Spinal cord (tissue), 10 donors: ENCODE data around the gene FRK. TPM values are rescaled to one million over a fixed set of nuclear protein-coding genes. Genes with fewer than 3 reads are reported as not detected.

Source experiments
- DNase-seq, 6 donors: peaks; one replicate each; pipeline versions ENCODE4 v3.0.0 to v3.0.0-alpha.2; 2013 to 2015; ENCODE audit warnings: low spot score in 6 of 6, low read depth in 4 of 6
- H3K27ac ChIP-seq: one replicate; pipeline ENCODE4 v1.5.1; 2013; ENCODE audit warnings: low read depth, low read length, control low read depth
- H3K27me3 ChIP-seq: one replicate; pipeline ENCODE4 v1.6.1; 2013; ENCODE audit warnings: low read length; ENCODE audit not compliant: control insufficient read depth, insufficient read depth
- H3K36me3 ChIP-seq: one replicate; pipeline ENCODE4 v1.6.1; 2013; ENCODE audit warnings: low read length; ENCODE audit not compliant: control insufficient read depth, insufficient read depth
- H3K4me1 ChIP-seq: one replicate; pipeline ENCODE4 v1.6.1; 2013; ENCODE audit warnings: low read length; ENCODE audit not compliant: control insufficient read depth, insufficient read depth
- H3K4me3 ChIP-seq: one replicate; pipeline ENCODE4 v1.5.1; 2013; ENCODE audit warnings: low read depth, low read length, control low read depth
- H3K9me3 ChIP-seq: one replicate; pipeline ENCODE4 v1.6.1; 2013; ENCODE audit warnings: low read length; ENCODE audit not compliant: control insufficient read depth, insufficient read depth
- WGBS: methylation state at CpG from one replicate; pipeline ENCODE4 v1.1.5; 2013; ENCODE audit warnings: missing lambda C conversion rate; ENCODE audit not compliant: insufficient coverage; 5-methylcytosine and 5-hydroxymethylcytosine counted together
- polyA plus RNA-seq, 2 donors: library from polyadenylated mRNA; unstranded; fragments of 120-200 nt; gene quantifications; one replicate each; pipeline ENCODE4 v1.2.1, GENCODE V29; 2013; ENCODE audit not compliant: insufficient read length in 2 of 2
- total RNA-seq, 2 donors: library from RNA; depleted of rRNA in 1 of 2; stranded (reverse); fragments of 120-200 nt in 1 of 2; fragments of >200 nt in 1 of 2; gene quantifications; one replicate each; pipeline versions ENCODE4 v1.2.3 to v1.2.4, GENCODE V29; 2013 to 2014
- donor health status: healthy.

The FRK gene
- total and polyA plus RNA-seq, 4 donors = 0.43 to 2.1 (median 1.2) TPM

DNA sequence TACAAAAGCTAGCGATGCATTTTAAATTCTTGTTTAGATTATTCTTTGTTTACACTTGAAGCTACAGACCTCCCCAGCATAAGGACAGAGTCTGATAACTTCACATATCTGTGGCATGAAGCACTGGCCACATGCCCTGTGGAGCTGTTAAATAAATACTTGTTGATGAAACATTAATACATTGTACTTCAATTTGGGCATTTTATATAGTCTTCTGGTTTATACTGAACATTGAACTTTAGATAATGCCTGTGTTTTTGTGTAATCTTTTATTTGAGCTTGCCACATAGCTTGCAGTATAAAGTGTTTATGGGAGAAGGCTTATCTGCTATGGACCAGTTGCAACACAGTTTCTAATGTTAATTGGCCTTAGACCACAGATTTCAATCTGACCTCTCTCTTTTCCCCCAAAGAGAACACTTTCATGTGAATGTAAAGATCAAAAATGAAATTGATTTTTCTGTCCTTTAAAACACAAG lies 48.2 kb downstream of the FRK start:
- Histone ChIP-seq H3K27me3 (no peaks in the 10 kb centered on the region), H3K9me3 (no peaks in the 10 kb centered on the region), H3K27ac (no peak overlapping the region), H3K36me3 (no peaks in the 10 kb centered on the region), H3K4me3 (no peak overlapping the region), H3K4me1 (peaks cover 6% of the 10 kb centered on the region)
- DNase-seq = peak in 1 of 6 donors; percentile 36
- no CpG with 5 or more reads among the region's 1 CpG for WGBS

DNA sequence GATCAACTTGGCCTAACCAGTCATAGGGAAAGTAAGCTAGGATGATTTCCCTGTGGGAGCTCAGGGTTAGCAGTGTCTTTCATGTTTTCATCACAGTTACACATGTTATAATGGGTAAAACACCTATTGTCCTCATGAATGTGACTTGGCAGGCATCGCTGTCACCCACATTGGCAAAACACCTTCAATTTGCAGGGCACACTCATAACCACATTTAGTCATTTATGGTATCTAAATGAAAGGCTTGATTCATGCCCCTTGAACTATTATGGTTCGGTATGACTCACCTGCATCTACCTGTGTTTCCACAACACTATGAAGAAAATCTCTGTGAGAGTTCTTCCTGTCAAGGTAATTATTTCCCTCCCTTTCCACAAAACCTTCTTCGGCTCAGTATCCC lies 49.2 kb downstream of the FRK start:
- H3K4me3 ChIP-seq = no peak overlapping the region
- H3K27ac ChIP-seq = no peak overlapping the region
- DNase-seq = peak in 1 of 6 donors; percentile 3
- H3K36me3 ChIP-seq = no peaks in the 10 kb centered on the region
- WGBS = 100% methylated on average over 1 of the region's 3 CpGs
- no peaks in the 10 kb centered on the region for H3K9me3 ChIP-seq
- no peaks in the 10 kb centered on the region for H3K27me3 ChIP-seq
- peaks cover 6% of the 10 kb centered on the region for H3K4me1 ChIP-seq

- H3K9me3 ChIP-seq = no peaks in the 10 kb centered on the region
- no peak overlapping the region for H3K4me3 ChIP-seq
- 0% methylated on average over 1 of the region's 3 CpGs for WGBS
- no peak overlapping the region for H3K27ac ChIP-seq
- H3K36me3 ChIP-seq = no peaks in the 10 kb centered on the region
- peaks cover 3% of the 10 kb centered on the region for H3K4me1 ChIP-seq
- peak in 5 of 6 donors; percentile 40 to 92 (median 41) for DNase-seq
- no peaks in the 10 kb centered on the region for H3K27me3 ChIP-seq
Measured at GRCh38 chr6:116010790-116011401, 49.8 kb downstream of the FRK start.

GRCh38 chr6:116010386-116010785 lies 50.3 kb downstream of the FRK start:
- Histone ChIP-seq H3K9me3 (no peaks in the 10 kb centered on the region), H3K27me3 (no peaks in the 10 kb centered on the region), H3K4me3 (no peak overlapping the region), H3K27ac (no peak overlapping the region), H3K36me3 (no peaks in the 10 kb centered on the region), H3K4me1 (peaks cover 3% of the 10 kb centered on the region)
- DNase-seq = peak in 1 of 6 donors; percentile 73
- WGBS = 80% methylated on average over 1 of the region's 3 CpGs

DNA sequence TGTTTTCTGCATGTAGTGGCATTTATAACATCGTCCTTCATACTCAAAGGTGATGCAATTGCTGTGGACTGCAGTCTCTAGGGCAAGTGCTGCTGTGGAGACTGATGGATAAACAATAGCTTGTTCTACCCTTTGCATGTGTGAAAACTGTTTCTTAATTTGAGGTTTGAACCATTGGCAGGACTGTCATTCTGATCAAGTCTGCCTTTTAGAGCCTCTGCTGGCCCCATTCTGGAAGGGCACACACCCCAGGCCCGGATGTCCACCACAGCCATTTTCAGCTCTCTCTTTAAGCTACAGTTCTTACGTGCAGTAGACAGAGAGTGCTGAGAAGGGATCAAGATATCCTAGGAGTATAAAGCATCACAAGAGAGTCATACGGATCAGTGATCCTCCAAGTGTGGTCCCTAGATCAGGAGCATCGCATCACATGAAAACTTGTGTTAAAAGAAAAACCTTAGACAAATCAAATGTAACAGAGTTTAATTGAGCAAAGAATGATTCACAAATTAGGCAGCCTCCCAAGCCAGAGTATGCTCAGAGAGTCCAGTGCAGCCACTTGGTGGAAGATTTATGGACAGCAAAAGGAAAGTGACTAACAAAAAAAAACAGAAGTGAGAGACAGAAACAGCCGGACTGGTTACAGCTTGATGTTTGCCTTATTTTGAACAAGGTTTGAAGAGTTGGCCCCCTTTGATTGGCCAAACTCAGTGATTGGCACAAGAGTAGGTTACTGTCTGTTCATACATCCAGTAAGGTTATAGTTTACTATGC lies 52.0 kb downstream of the FRK start:
- no peaks in the 10 kb centered on the region for H3K36me3 ChIP-seq
- H3K4me1 ChIP-seq = peaks cover 3% of the 10 kb centered on the region
- WGBS = 43% methylated on average over 2 of the region's 6 CpGs
- no peak overlapping the region for H3K27ac ChIP-seq
- DNase-seq = peak in 2 of 6 donors; percentile 24
- no peaks in the 10 kb centered on the region for H3K9me3 ChIP-seq
- H3K27me3 ChIP-seq = no peaks in the 10 kb centered on the region
- H3K4me3 ChIP-seq = no peak overlapping the region

DNA sequence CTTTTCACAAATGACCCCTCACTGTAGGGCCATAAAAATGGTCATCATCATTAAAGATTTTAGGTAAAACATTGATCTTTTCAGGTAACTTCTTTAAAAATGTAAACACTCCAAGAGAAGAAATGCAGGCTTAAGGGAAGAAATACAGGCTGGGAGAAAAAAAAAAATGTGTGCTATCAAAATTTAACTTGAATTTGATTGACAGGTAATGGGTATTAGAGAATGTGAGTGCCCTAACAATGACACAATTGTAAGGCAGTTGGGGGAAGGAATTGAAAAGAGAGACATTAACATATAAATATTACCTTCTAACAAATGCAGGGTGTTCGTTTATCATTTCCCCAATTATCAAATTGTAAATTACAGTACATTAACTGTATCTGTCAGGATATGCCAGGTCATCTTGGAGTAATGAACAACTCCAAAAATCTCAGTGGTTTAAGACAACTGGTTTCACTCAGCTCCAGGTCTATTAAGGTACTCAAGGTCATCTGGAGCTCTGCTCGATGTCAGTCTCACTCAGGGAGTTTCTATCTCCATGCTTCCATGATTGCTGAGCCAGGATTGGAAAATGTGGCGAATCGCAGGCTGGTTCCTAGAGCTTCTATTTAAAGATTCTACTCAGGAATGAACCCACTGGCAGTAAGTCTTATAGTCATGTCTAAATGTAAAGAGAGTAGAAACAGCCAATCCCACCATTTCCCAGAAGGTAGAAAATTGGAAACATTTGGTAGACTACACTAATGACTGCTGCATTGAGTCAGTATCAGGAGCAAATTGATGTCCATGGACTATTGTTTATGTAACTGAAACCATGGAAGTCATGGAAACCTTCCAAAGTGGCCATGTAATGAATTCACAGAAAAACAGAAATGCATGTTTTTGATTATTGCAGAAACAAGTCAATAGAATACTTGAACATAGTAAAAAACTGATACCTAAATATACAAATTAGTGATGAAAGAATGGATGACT lies 55.6 kb downstream of the FRK start:
- no peak for DNase-seq
- Histone ChIP-seq H3K36me3 (no peaks in the 10 kb centered on the region), H3K27ac (no peak overlapping the region), H3K27me3 (no peaks in the 10 kb centered on the region), H3K4me1 (peaks cover 3% of the 10 kb centered on the region), H3K4me3 (no peak overlapping the region), H3K9me3 (no peaks in the 10 kb centered on the region)
- WGBS = 100% methylated on average over 1 of the region's 4 CpGs

DNA sequence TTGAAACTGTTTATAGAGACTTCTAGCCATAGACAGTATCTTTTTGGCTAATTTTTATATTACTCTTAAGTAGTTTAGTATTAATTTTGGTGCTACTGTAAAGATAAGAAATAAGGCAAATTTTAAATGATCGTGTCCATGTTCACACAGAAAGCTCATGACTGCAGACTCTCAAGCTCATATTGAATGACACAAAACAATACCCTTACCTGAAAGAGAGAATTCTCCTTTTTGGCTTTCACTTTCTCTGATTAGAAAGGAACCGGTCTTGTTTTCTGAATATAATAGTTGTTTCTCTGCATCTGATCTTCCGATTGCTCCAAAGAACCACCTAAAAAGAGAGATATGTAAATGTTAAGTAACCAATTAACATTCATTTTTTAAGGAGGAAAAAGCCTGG lies 57.0 kb downstream of the FRK start:
- Histone ChIP-seq H3K27ac (no peak overlapping the region), H3K36me3 (no peaks in the 10 kb centered on the region), H3K27me3 (no peaks in the 10 kb centered on the region), H3K9me3 (no peaks in the 10 kb centered on the region), H3K4me1 (peaks cover 3% of the 10 kb centered on the region), H3K4me3 (no peak overlapping the region)
- WGBS = no CpG with 5 or more reads among the region's 3 CpGs
- DNase-seq = no peak

- no peaks in the 10 kb centered on the region for H3K9me3 ChIP-seq
- no peak overlapping the region for H3K27ac ChIP-seq
- no peak for DNase-seq
- no peaks in the 10 kb centered on the region for H3K36me3 ChIP-seq
- no peak overlapping the region for H3K4me3 ChIP-seq
- H3K4me1 ChIP-seq = no peaks in the 10 kb centered on the region
- H3K27me3 ChIP-seq = no peaks in the 10 kb centered on the region
- 79% methylated on average over 2 of the region's 5 CpGs for WGBS
Measured at GRCh38 chr6:116002756-116003155, 57.9 kb downstream of the FRK start.

- Histone ChIP-seq H3K36me3 (no peaks in the 10 kb centered on the region), H3K27me3 (no peaks in the 10 kb centered on the region), H3K4me1 (no peaks in the 10 kb centered on the region), H3K27ac (no peak overlapping the region), H3K9me3 (no peaks in the 10 kb centered on the region), H3K4me3 (no peak overlapping the region)
- 51% methylated on average over 2 of the region's 3 CpGs for WGBS
- peak in 1 of 6 donors; percentile 10 for DNase-seq
Measured at GRCh38 chr6:115999235-115999634, 61.5 kb downstream of the FRK start.
